GM21576 (cell line): Measurements from ENCODE around the gene CAPN14.

ENCODE experiments used
- ATAC-seq: cut with Tn5 transposase; IDR thresholded peaks from one replicate; pipeline ENCODE4 v1.9.1; 2021; ENCODE audit warnings: mild to moderate bottlenecking, moderate library complexity; ENCODE audit not compliant: unreplicated experiment

Gene CAPN14

GRCh38 chr2:31227711-31228125 is 10.4 kb upstream of the CAPN14 start:
- ATAC-seq: no peak

GRCh38 chr2:31227110-31227509 is 9.8 kb upstream of the CAPN14 start:
- no peak for ATAC-seq

GRCh38 chr2:31226266-31226665 is 9.0 kb upstream of the CAPN14 start:
- ATAC-seq: no peak

- no peak for ATAC-seq
These were observed 6.4 kb upstream of the CAPN14 start for GRCh38 chr2:31223749-31224148.

GRCh38 chr2:31223026-31223425 is 5.7 kb upstream of the CAPN14 start:
- ATAC-seq: no peak

- ATAC-seq: no peak
These were observed 4.8 kb upstream of the CAPN14 start for GRCh38 chr2:31222071-31222470.

GRCh38 chr2:31221544-31221943 is 4.2 kb upstream of the CAPN14 start:
- no peak for ATAC-seq

- ATAC-seq: peak; percentile 68
These were observed 2.0 kb upstream of the CAPN14 start for GRCh38 chr2:31219131-31219969.

GRCh38 chr2:31216734-31217133 is 581 bp downstream of the CAPN14 start:
- ATAC-seq: peak; percentile 49

- no peak for ATAC-seq
These were observed 2.8 kb downstream of the CAPN14 start for GRCh38 chr2:31214444-31214915.

GRCh38 chr2:31213601-31214443 is 3.5 kb downstream of the CAPN14 start:
- ATAC-seq: no peak

GRCh38 chr2:31212659-31213600 is 4.4 kb downstream of the CAPN14 start:
- no peak for ATAC-seq

- ATAC-seq: no peak
These were observed 9.1 kb downstream of the CAPN14 start for GRCh38 chr2:31208240-31208639.

GRCh38 chr2:31207790-31208189 is 9.5 kb downstream of the CAPN14 start:
- peak; percentile 68 for ATAC-seq

- ATAC-seq: no peak
These were observed 11.7 kb downstream of the CAPN14 start for GRCh38 chr2:31205613-31206012.

- no peak for ATAC-seq
These were observed 12.1 kb downstream of the CAPN14 start for GRCh38 chr2:31205186-31205585.

- no peak for ATAC-seq
These were observed 12.5 kb downstream of the CAPN14 start for GRCh38 chr2:31204783-31205182.

GRCh38 chr2:31203916-31204315 is 13.4 kb downstream of the CAPN14 start:
- ATAC-seq: no peak

- no peak for ATAC-seq
These were observed 14.5 kb downstream of the CAPN14 start for GRCh38 chr2:31202833-31203232.

GRCh38 chr2:31202041-31202440 is 15.3 kb downstream of the CAPN14 start:
- no peak for ATAC-seq

GRCh38 chr2:31200972-31201371 is 16.3 kb downstream of the CAPN14 start:
- ATAC-seq: no peak
